HG03378 (cell line): Measurements from ENCODE around the gene TTI1.
"Not testable (repeated sequence)": the region's sequence is repeated elsewhere in the genome, so short reads cannot be mapped to it uniquely, and the experiment has no call there.

ENCODE experiments used
- ATAC-seq: cut with Tn5 transposase; IDR thresholded peaks from one replicate; pipeline ENCODE4 v1.9.1; 2021; ENCODE audit warnings: mild to moderate bottlenecking, moderate library complexity; ENCODE audit not compliant: unreplicated experiment

The TTI1 gene

GRCh38 chr20:37970856-37971245 is 62.4 kb downstream of the TTI1 start:
- ATAC-seq: no peak

- no peak for ATAC-seq
Measured at GRCh38 chr20:37969949-37970855, 63.1 kb downstream of the TTI1 start.

- ATAC-seq: no peak
Measured at GRCh38 chr20:37968841-37969401, 64.3 kb downstream of the TTI1 start.

- not testable (repeated sequence) for ATAC-seq
Measured at GRCh38 chr20:37963483-37963882, 69.8 kb downstream of the TTI1 start.

- no peak for ATAC-seq
Measured at GRCh38 chr20:37961066-37961465, 72.2 kb downstream of the TTI1 start.

GRCh38 chr20:37958856-37959520 is 74.3 kb downstream of the TTI1 start:
- no peak for ATAC-seq

GRCh38 chr20:37956107-37956585 is 77.1 kb downstream of the TTI1 start:
- ATAC-seq: no peak

GRCh38 chr20:37955511-37955910 is 77.7 kb downstream of the TTI1 start:
- no peak for ATAC-seq

GRCh38 chr20:37954626-37955025 is 78.6 kb downstream of the TTI1 start:
- ATAC-seq: no peak

GRCh38 chr20:37954190-37954589 is 79.1 kb downstream of the TTI1 start:
- ATAC-seq: no peak

GRCh38 chr20:37948956-37949355 is 84.3 kb downstream of the TTI1 start:
- no peak for ATAC-seq

- ATAC-seq: no peak
Measured at GRCh38 chr20:37947943-37948342, 85.3 kb downstream of the TTI1 start.

- ATAC-seq: no peak
Measured at GRCh38 chr20:37946946-37947345, 86.3 kb downstream of the TTI1 start.

GRCh38 chr20:37945091-37945547 is 88.1 kb downstream of the TTI1 start:
- no peak for ATAC-seq

- no peak for ATAC-seq
Measured at GRCh38 chr20:37944456-37944981, 88.7 kb downstream of the TTI1 start.

- no peak for ATAC-seq
Measured at GRCh38 chr20:37943501-37944455, 89.5 kb downstream of the TTI1 start.

- no peak for ATAC-seq
Measured at GRCh38 chr20:37943033-37943432, 90.2 kb downstream of the TTI1 start.

- ATAC-seq: no peak
Measured at GRCh38 chr20:37941992-37942391, 91.3 kb downstream of the TTI1 start.

- ATAC-seq: no peak
Measured at GRCh38 chr20:37941332-37941731, 91.9 kb downstream of the TTI1 start.

- ATAC-seq: no peak
Measured at GRCh38 chr20:37940858-37941257, 92.4 kb downstream of the TTI1 start.
